ENCODE results near the gene CLEC2D. TPM values are rescaled to one million over a fixed set of nuclear protein-coding genes. Genes with fewer than 3 reads are reported as not detected.

CLEC2D gene
- total RNA-seq, 2 experiments from 2014 or later: 56.9 to 146 TPM

DNA sequence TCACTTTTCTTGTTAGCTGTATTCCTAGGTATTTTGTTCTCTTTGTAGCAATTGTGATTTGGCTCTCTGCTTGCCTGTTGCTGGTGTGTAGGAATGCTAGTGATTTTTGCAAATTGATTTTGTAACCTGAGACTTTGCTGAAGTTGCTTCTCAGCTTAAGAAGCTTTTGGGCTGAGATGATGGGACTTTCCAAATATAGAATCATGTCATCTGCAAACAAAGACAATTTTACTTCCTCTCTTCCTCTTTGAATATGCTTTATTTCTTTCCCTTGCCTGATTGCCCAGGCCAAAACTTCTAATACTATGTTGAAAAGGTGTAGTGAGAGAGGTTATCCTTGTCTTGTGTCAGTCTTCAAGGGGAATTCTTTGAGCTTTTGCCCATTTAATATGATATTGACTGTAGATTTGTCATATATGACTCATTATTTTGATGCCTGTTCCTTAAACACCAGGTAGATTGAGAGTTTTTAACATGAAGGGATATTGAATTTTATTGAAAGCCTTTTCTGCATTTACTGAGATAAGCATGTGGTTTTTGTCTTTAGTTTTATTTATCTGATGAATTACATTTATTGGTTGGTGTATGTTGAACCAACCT lies 36.7 kb downstream of the CLEC2D start:
- intact Hi-C loops (cut with micrococcal nuclease; ENCODE audit: unreplicated experiment): loop anchor here (5.0 kb wide), 1 partner anchor 374 kb away; no protein-coding TSS in a partner anchor

DNA sequence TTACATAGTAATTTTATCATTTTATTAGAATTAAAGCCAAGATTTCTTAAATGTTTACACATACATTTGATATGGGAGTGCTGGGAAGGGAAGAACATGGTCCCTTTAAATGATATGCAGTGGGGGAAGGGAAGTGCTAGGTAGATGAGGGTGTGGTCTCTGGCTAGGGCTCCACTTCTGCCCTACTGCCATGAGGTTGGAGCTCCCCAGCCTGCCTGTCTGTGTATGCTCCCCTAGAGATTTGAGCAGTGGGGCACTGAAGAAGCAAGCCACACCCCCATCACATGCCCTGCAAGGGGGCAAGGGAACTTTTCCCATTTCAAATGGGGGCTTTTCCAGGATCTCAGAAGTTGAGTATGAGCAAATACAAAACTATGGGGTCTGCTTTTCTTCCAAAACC lies 37.8 kb downstream of the CLEC2D start:
- CTCF ChIA-PET (ENCODE audit: unreplicated experiment): interaction anchor here (1.3 to 1.5 kb wide), 2 partner anchors 8 to 11 kb away, joined by 3 to 5 read pairs; no protein-coding TSS in a partner anchor
- no TSS peak for BruUV-seq (replicated peaks)
- H3K27ac ChIP-seq (ENCODE audit: low read depth, low read length, poor library complexity, severe bottlenecking): peak overlapping the region; percentile 56
- peaks cover 70% of the 10 kb centered on the region for H3K4me1 ChIP-seq (ENCODE audit: insufficient read depth, low read length, poor library complexity, severe bottlenecking)
- peaks cover 31% of the 10 kb centered on the region for H3K36me3 ChIP-seq (ENCODE audit: insufficient read depth, low read length)
- POLR2A ChIA-PET: interaction anchor here (1.1 to 2.9 kb wide), 6 partner anchors 10 to 60 kb away, joined by 3 to 10 read pairs (median 4); partner anchors contain the start of gene CLEC2D
- TF ChIP-seq EZH2phosphoT487 (IDR thresholded peaks at IDR 0.05; ENCODE audit: borderline replicate concordance, low read depth, low read length): no peak
- TF ChIP-seq, protein P1, sequence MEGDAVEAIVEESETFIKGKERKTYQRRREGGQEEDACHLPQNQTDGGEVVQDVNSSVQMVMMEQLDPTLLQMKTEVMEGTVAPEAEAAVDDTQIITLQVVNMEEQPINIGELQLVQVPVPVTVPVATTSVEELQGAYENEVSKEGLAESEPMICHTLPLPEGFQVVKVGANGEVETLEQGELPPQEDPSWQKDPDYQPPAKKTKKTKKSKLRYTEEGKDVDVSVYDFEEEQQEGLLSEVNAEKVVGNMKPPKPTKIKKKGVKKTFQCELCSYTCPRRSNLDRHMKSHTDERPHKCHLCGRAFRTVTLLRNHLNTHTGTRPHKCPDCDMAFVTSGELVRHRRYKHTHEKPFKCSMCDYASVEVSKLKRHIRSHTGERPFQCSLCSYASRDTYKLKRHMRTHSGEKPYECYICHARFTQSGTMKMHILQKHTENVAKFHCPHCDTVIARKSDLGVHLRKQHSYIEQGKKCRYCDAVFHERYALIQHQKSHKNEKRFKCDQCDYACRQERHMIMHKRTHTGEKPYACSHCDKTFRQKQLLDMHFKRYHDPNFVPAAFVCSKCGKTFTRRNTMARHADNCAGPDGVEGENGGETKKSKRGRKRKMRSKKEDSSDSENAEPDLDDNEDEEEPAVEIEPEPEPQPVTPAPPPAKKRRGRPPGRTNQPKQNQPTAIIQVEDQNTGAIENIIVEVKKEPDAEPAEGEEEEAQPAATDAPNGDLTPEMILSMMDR (conservative IDR thresholded peaks at IDR 0.05; ENCODE audit: low read length): no peak
- intact Hi-C loops (cut with micrococcal nuclease; ENCODE audit: unreplicated experiment): loop anchor here (5.0 kb wide), 1 partner anchor 375 kb away; no protein-coding TSS in a partner anchor
- H4K20me1 ChIP-seq (ENCODE audit: insufficient read depth, low read length): no peaks in the 10 kb centered on the region
- H2AFZ ChIP-seq (ENCODE audit: low read length): peak overlapping the region; percentile 47; the same call in 1 of the 2 replicates
- H3K9me3 ChIP-seq (ENCODE audit: low read length): peaks cover 33% of the 10 kb centered on the region
- peak overlapping the region; percentile 47 for H3K4me2 ChIP-seq (ENCODE audit: low read length)
- peak overlapping the region; percentile 14 for H3K4me3 ChIP-seq (ENCODE audit: low read depth, low read length, poor library complexity, severe bottlenecking)
- no peaks in the 10 kb centered on the region for H3K9me2 ChIP-seq (ENCODE audit: insufficient read depth, low read length)
- H3K79me2 ChIP-seq (ENCODE audit: insufficient read depth, low read depth, low read length): no peaks in the 10 kb centered on the region
- no peak for DNase-seq (ENCODE audit: low spot score)

More for the DNA sequence above, 36.7 kb downstream of the CLEC2D start:
- BruUV-seq (replicated peaks): no TSS peak
- H4K20me1 ChIP-seq (ENCODE audit: insufficient read depth, low read length): no peaks in the 10 kb centered on the region
- H3K79me2 ChIP-seq (ENCODE audit: insufficient read depth, low read depth, low read length): no peaks in the 10 kb centered on the region
- no peaks in the 10 kb centered on the region for H3K9me2 ChIP-seq (ENCODE audit: insufficient read depth, low read length)
- CTCF ChIA-PET (ENCODE audit: unreplicated experiment): no interaction called here
- peaks cover 69% of the 10 kb centered on the region for H3K4me1 ChIP-seq (ENCODE audit: insufficient read depth, low read length, poor library complexity, severe bottlenecking)
- TF ChIP-seq EZH2phosphoT487 (IDR thresholded peaks at IDR 0.05; ENCODE audit: borderline replicate concordance, low read depth, low read length): no peak
- TF ChIP-seq, protein P1 (conservative IDR thresholded peaks at IDR 0.05; ENCODE audit: low read length): no peak
- H2AFZ ChIP-seq (ENCODE audit: low read length): no peak overlapping the region
- peak overlapping the region; percentile 42 for H3K27ac ChIP-seq (ENCODE audit: low read depth, low read length, poor library complexity, severe bottlenecking)
- peak overlapping the region; percentile 6 for H3K4me2 ChIP-seq (ENCODE audit: low read length)
- POLR2A ChIA-PET: interaction anchor here (0.9 to 2.9 kb wide), 4 partner anchors 11 to 58 kb away, joined by 3 to 10 read pairs (median 4); partner anchors contain the start of gene CLEC2D
- H3K36me3 ChIP-seq (ENCODE audit: insufficient read depth, low read length): peaks cover 31% of the 10 kb centered on the region
- no peak for DNase-seq (ENCODE audit: low spot score)
- peaks cover 33% of the 10 kb centered on the region for H3K9me3 ChIP-seq (ENCODE audit: low read length)
- H3K4me3 ChIP-seq (ENCODE audit: low read depth, low read length, poor library complexity, severe bottlenecking): no peak overlapping the region

All from OCI-LY7 (cell line).